GM19324 (cell line): ENCODE measurements around the gene CST6.

ENCODE experiments used
- ATAC-seq: cut with Tn5 transposase; IDR thresholded peaks from one replicate; pipeline ENCODE4 v1.9.1; 2021; ENCODE audit warnings: mild to moderate bottlenecking, moderate library complexity; ENCODE audit not compliant: unreplicated experiment, low FRiP score

The CST6 gene

GRCh38 chr11:66042996-66043906 is 31.4 kb downstream of the CST6 start:
- ATAC-seq, result no peak

GRCh38 chr11:66044757-66045156 is 32.9 kb downstream of the CST6 start:
- no peak for ATAC-seq

DNA sequence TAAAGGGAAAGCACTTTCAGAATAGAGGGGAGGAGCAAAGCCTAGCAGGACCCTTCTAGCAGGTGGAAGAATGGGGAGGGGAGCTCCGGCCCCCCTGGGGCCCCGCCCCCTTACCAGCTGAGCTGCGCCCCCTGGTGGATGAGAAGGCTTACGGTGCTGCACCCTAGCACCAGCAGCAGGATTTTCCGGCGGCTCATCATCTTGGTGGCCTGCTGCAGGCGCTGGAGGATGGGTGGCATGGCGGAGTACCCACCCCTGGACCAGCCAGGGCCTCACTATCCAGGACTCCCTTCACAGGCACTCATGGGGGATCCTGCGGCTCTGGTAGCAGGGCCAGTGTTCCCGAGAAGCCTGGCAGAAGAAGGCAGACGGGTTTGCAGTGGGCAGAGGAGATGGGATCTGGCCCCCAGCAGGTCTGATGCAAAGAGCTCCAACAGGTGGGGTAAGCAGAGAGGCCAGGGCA is 33.4 kb downstream of the CST6 start:
- ATAC-seq, result peak; percentile 47

DNA sequence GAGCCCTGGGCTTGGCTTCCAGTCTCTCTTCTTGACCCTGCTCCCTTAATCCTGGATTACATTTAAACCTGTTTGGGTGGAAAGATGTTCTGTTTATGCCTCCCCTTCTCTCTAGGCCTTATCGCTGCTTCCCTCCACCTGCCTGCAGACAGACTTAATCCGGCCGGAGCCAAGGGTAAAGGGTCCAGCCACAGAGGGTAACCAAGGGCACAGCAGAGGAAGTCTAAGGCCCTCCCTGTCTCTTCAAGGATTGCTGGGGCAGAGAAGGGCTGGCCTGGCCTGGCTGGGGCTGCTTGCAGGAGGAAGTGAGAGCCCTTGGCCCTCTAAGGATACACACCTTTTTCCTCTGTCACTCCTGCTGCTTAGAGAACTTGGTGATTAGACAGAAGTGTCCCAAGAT is 35.1 kb downstream of the CST6 start:
- ATAC-seq, result no peak

DNA sequence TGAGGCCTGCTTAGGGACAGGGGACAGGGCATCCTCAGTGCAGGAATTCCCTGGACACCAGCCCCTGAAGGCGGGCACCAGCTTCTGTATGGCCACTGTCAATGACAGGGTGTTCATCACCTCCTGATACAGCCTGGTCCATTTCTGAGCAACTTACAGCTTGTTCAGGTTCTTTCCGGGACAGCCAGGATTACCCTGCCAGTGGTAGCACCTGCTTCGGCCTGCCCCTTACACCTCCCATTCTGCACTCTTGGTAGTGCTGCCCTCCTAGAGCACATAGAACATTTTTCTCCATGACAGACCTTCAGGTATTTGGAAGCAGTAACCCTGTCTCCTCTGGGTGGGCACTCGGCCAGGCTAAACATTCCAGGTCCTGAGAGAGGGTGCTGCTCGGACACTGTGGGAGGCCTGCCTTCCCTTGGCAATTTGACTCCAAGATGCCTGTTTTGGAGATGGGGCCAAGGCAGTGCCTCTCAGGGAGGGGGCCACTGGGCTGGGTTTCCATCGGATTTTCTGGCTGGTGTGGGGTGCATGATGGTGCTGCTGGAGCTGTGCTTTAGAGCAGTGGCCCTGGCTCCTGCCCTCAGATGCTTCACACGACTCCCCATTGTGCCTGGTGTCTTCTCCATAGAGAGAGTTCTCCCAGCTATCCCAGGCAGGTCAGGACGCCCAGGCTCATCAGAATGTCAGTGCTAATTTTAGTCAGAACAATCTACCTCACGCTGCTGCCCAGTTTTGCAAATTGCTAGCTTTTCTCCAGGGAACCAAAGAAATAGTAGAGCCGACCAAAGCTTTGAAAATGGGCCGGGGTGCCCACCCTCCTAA is 35.9 kb downstream of the CST6 start:
- ATAC-seq, result no peak

- ATAC-seq, result no peak
Measured at GRCh38 chr11:66048547-66049323, 36.9 kb downstream of the CST6 start, which contains the start of gene GAL3ST3. Gene GAL3ST3, minus strand, starts transcription at chr11:66049161. Its CDS starts 3,746 bp downstream, at chr11:66045415.

GRCh38 chr11:66050581-66051231 is 38.9 kb downstream of the CST6 start:
- ATAC-seq, result no peak

GRCh38 chr11:66051371-66051765 is 39.6 kb downstream of the CST6 start:
- ATAC-seq, result no peak

DNA sequence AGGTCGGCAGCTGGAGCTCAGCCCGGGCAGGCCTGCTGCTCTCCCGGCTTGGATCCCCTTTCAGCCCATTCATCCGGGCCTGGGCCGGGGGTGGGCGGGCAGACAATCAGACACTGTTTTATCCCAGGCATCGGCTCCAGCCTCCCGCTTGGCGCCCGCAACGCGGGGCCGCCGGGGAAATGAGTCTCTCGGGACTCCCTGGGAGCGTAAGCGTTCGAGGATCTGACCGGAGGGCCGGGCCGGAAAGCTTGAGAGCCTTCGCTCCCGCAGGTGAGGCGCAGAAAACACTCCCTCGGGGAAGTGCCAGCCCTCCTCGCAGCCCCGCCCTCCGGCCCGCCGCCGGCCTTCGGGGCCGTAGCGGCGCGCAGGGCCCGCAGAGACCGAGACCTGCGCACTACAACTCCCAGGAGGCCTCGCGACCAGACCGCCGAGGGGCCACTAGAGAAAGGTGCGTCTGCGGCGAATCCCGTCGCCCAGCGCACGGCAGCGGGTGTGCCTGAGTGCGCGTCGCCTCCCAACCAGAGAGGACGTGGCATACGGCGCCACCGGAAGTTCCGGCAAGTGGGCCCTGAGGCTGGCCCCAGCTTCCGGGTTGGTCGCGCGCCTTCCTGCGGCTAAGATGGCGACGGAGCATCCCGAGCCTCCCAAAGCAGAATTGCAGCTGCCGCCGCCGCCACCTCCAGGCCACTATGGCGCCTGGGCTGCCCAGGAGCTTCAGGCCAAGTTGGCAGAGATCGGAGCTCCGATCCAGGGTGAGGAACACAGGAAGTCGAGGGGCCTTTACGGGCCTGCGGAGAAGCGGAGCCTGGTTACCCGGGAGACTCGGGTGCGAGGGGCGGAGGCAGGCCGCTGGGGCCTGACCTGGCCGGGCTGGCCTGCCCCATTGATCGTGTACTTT is 40.2 kb downstream of the CST6 start, which contains the start of gene SF3B2:
TSS of gene SF3B2 (plus strand) at position 599 of the 898 bp plus-strand sequence. CDS start at position 620, 21 bp downstream.
- peak; percentile 96 for ATAC-seq

- no peak for ATAC-seq
Measured at GRCh38 chr11:66052664-66052982, 40.8 kb downstream of the CST6 start.

DNA sequence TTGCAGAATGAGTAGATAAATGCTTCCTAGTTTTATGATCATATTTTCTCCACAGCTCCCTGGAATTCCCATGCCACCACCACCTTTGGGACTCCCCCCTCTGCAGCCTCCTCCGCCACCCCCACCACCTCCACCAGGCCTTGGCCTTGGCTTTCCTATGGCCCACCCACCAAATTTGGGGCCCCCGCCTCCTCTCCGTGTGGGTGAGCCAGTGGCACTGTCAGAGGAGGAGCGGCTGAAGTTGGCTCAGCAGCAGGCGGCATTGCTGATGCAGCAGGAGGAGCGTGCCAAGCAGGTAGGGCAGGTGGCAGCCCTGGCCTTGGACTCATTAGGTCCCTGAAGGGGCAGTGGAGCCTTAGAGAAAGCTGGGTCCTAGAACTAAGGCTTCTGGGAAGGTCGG is 43.2 kb downstream of the CST6 start:
- no peak for ATAC-seq

DNA sequence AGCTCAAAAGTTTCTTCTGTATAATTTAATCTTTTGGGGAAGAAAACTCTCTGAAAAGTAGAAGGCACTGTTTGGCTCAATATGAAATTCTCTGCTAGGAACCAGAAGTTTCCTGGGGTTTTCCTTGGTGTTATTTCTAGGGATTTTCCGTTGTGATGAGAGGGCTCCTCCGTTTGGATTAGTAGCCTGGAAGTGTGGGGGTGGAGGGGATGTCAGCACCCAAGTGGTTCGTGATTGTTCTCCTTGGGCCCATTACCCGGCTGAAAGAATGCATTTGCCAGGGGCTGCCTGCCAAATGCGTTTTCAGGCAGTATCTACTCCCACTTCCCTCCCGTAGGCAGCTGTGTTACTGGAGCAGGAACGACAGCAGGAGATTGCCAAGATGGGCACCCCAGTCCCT is 44.7 kb downstream of the CST6 start:
- ATAC-seq, result no peak

- no peak for ATAC-seq
Measured at GRCh38 chr11:66059966-66060680, 48.3 kb downstream of the CST6 start.

DNA sequence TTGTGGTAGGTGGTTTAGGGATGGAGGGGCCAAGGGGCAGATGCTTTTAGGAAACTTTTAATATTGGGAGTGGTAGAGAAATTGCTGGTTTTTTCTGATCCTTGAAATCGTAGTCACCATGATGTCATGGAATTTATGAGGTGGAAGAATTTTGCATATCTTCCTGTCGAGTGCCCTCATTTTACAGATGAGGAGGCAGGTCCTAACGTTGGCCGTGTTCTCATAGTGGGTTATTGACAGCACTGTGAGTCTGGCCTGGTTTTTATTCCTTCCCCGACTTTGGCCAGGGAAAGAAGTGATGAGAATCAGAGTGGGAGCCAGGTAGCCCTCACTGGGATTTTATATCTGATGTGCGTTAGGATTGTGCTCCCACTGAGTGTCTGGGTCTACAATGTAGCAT is 49.5 kb downstream of the CST6 start:
- ATAC-seq, result no peak

DNA sequence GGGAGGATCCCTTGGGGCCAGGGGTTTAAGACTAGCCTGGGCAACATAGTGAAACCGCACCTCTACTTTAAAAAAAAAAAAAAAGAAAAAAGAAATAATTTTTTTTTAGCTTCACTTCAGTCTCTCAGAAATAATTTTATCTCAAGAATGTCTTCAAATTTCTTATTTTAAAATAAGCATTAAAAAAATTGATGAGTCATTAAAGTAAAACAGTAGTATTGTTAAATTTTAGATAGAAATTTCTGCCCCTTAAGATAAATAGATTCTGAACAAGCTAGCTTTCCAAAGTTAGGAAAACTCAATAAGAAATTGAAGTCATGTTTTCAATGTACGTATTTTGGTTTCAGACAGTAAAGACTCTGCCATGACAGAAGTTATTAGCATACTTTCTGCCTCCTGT is 50.6 kb downstream of the CST6 start:
- ATAC-seq, result no peak
